SK-N-SH (cell line): ENCODE results near the gene CIC. TPM values are rescaled to one million over a fixed set of nuclear protein-coding genes. Genes with fewer than 3 reads are reported as not detected.

Experiments
- CTCF ChIA-PET: fragments of 300-600, 350-600 bp; formaldehyde crosslinking; extraction: SDS; loops from one replicate; lab custom pipeline; 2021; lab: Yijun Ruan, JAX
- POLR2A ChIA-PET: fragments of 350-600 bp; sonication (Branson Sonifier 250); formaldehyde crosslinking; extraction: SDS; loops from one replicate; lab custom pipeline; 2020; ENCODE audit warnings: antibody characterized with exemption, inconsistent platforms; lab: Yijun Ruan, JAX
- DNase-seq: peaks from one replicate; pipeline ENCODE4 v3.0.0; 2012
- H2AFZ ChIP-seq: fragments of 200-600 bp; sonication (generic); 2 replicates; pipeline ENCODE4 v1.8.1; 2016; ENCODE audit warnings: antibody characterized with exemption, mild to moderate bottlenecking, low read depth
- H3F3A ChIP-seq: fragments of 200-600 bp; sonication (generic); replicated peaks from 2 replicates; pipeline ENCODE3; 2016; ENCODE audit warnings: antibody characterized with exemption, mild to moderate bottlenecking; ENCODE audit not compliant: insufficient read depth
- H3K27ac ChIP-seq, 2 experiments: fragments of 200-500 bp in 1 of 2; fragments of 200-600 bp in 1 of 2; sonication (Bioruptor generic) in 1 of 2; sonication (generic), shearing (Covaris generic) in 1 of 2; 2 replicates each; pipeline versions ENCODE4 v1.5.1 to v1.6.1; 2014 to 2016; ENCODE audit warnings: low read depth in 2 of 2, inconsistent platforms in 1 of 2, low read length in 1 of 2, mild to moderate bottlenecking in 1 of 2, mixed read lengths in 1 of 2
- H3K27me3 ChIP-seq: fragments of 200-600 bp; sonication (generic), shearing (Covaris generic); 2 replicates; pipeline ENCODE4 v1.6.1; 2016; ENCODE audit warnings: mixed run types; ENCODE audit not compliant: insufficient read depth
- H3K36me3 ChIP-seq, 2 experiments: fragments of 200-500 bp in 1 of 2; fragments of 200-600 bp in 1 of 2; sonication (Bioruptor generic) in 1 of 2; sonication (generic) in 1 of 2; replicated peaks in 1 of 2; 2 replicates each; pipeline versions ENCODE3 to v1.5.1; 2014 to 2016; ENCODE audit warnings: low read length in 1 of 2, mild to moderate bottlenecking in 1 of 2; ENCODE audit not compliant: insufficient read depth in 2 of 2, control insufficient read depth in 1 of 2
- H3K4me1 ChIP-seq, 2 experiments: fragments of 200-500 bp in 1 of 2; fragments of 200-600 bp in 1 of 2; sonication (Bioruptor generic) in 1 of 2; sonication (generic), shearing (Covaris generic) in 1 of 2; 2 replicates each; pipeline versions ENCODE4 v1.5.1 to v1.6.1; 2014 to 2016; ENCODE audit warnings: low read depth in 1 of 2, low read length in 1 of 2, mixed run types in 1 of 2; ENCODE audit not compliant: insufficient read depth in 2 of 2, control insufficient read depth in 1 of 2
- H3K4me2 ChIP-seq: fragments of 200-600 bp; sonication (generic), shearing (Covaris generic); 2 replicates; pipeline ENCODE4 v1.6.1; 2017; ENCODE audit warnings: mixed run types
- H3K4me3 ChIP-seq, 2 experiments: fragments of 200-500 bp in 1 of 2; fragments of 200-600 bp in 1 of 2; sonication (Bioruptor generic) in 1 of 2; sonication (generic), shearing (Covaris generic) in 1 of 2; 2 replicates each; pipeline versions ENCODE4 v1.5.1 to v1.8.1; 2014 to 2016; ENCODE audit warnings: low read depth in 2 of 2, inconsistent platforms in 1 of 2, low read length in 1 of 2, mild to moderate bottlenecking in 1 of 2, mixed read lengths in 1 of 2, moderate library complexity in 1 of 2
- H3K79me2 ChIP-seq: fragments of 200-600 bp; sonication (generic); 2 replicates; pipeline ENCODE4 v1.8.1; 2017; ENCODE audit warnings: mild to moderate bottlenecking; ENCODE audit not compliant: insufficient read depth
- H3K9ac ChIP-seq: fragments of 200-600 bp; sonication (generic); 2 replicates; pipeline ENCODE4 v1.6.1; 2017; ENCODE audit warnings: mixed run types
- H3K9me2 ChIP-seq: fragments of 200-600 bp; sonication (generic); 2 replicates; pipeline ENCODE4 v1.6.1; 2017; ENCODE audit warnings: mixed run types
- H3K9me3 ChIP-seq: fragments of 200-600 bp; sonication (generic); 2 replicates; pipeline ENCODE4 v1.6.1; 2017; ENCODE audit warnings: mixed run types, mild to moderate bottlenecking, moderate library complexity
- H4K20me1 ChIP-seq: fragments of 200-600 bp; sonication (generic); 2 replicates; pipeline ENCODE4 v1.6.1; 2017; ENCODE audit warnings: mild to moderate bottlenecking, mixed run types; ENCODE audit not compliant: insufficient read depth
- FOXJ3 ChIP-seq: sonication (generic); formaldehyde crosslinking; IDR thresholded peaks from 2 replicates; pipeline ENCODE4 v1.5.1; 2020; ENCODE audit warnings: mild to moderate bottlenecking, missing genetic modification reagents
- IRF3 ChIP-seq: fragments of 150-350 bp; IDR thresholded peaks from 2 replicates; pipeline ENCODE4 v1.6.1; 2016; ENCODE audit warnings: mild to moderate bottlenecking, low read depth, low read length
- JUND ChIP-seq: IDR thresholded peaks from 2 replicates; pipeline ENCODE4 v1.4.0; 2012
- MEF2A ChIP-seq: IDR thresholded peaks from 2 replicates; pipeline ENCODE4 v1.4.0; 2012; ENCODE audit warnings: low read depth, borderline replicate concordance
- MXI1 ChIP-seq: IDR thresholded peaks from 2 replicates; pipeline ENCODE4 v1.6.1; 2012; ENCODE audit warnings: mild to moderate bottlenecking, low read depth, low read length, improper control_type of control experiment
- NFIC ChIP-seq: IDR thresholded peaks from 2 replicates; pipeline ENCODE4 v1.4.0; 2012; ENCODE audit warnings: borderline replicate concordance
- RAD21 ChIP-seq: IDR thresholded peaks from 2 replicates; pipeline ENCODE4 v1.6.1; 2012; ENCODE audit warnings: mild to moderate bottlenecking, low read length
- RCOR1 ChIP-seq: fragments of 150-350 bp; IDR thresholded peaks from 2 replicates; pipeline ENCODE4 v1.6.1; 2017; ENCODE audit warnings: antibody characterized with exemption, low read length
- RXRA ChIP-seq: IDR thresholded peaks from 2 replicates; pipeline ENCODE4 v1.4.0; 2012; ENCODE audit warnings: low read depth, mild to moderate bottlenecking, borderline replicate concordance
- SMC3 ChIP-seq: IDR thresholded peaks from 2 replicates; pipeline ENCODE4 v1.6.1; 2012; ENCODE audit warnings: low read depth, low read length, improper control_type of control experiment
- TCF12 ChIP-seq: IDR thresholded peaks from 2 replicates; pipeline ENCODE4 v1.4.0; 2012
- TEAD4 ChIP-seq: IDR thresholded peaks from 2 replicates; pipeline ENCODE4 v1.4.0; 2012; ENCODE audit warnings: mild to moderate bottlenecking, borderline replicate concordance; ENCODE audit not compliant: insufficient read depth
- ZBTB33 ChIP-seq: IDR thresholded peaks from 2 replicates; pipeline ENCODE4 v1.4.0; 2012; ENCODE audit warnings: low read depth, borderline replicate concordance
- WGBS: methylation state at CpG from one replicate; pipeline ENCODE4 v1.1.6; 2017; ENCODE audit warnings: low lambda C conversion rate; 5-methylcytosine and 5-hydroxymethylcytosine counted together
- polyA plus RNA-seq, 3 experiments: library from polyadenylated mRNA; depleted of rRNA; stranded (reverse); fragments of >200 nt; gene quantifications; 2 replicates each; pipeline ENCODE4 v1.2.3, GENCODE V29; 2012
- TF ChIP-seq, protein P1 (sequence below): IDR thresholded peaks from 2 replicates; pipeline ENCODE4 v1.4.0; 2012; ENCODE audit warnings: low read depth
- TF ChIP-seq, protein P2 (sequence below): IDR thresholded peaks from 2 replicates; pipeline ENCODE4; 2012

Gene CIC
- polyA plus RNA-seq, 1 of the 3 experiments (the other 2 are of a cell fraction): 16.9 TPM

GRCh38 chr19:42292963-42293362, 23.9 kb downstream of the CIC start (continued):
- no peak for TF ChIP-seq IRF3
- no peak for TF ChIP-seq TCF12
- no peak for TF ChIP-seq JUND

DNA sequence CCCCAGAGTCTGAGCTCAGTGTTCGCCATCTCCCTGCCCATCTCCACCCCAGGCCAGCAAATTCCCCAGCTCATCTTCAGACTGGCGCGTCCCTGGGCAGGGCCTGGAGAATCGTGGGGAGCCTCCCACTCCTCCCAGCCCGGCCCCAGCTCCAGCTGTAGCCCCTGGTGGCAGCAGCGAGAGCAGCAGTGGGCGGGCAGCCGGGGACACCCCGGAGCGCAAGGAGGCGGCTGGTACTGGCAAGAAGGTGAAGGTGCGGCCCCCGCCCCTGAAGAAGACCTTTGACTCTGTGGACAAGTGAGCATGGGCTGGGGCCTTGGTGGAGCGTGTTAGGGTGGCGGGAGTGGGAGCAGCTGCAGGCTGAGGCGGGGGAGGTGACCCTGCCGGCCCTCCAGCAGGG, 24.5 kb downstream of the CIC start:
- Histone ChIP-seq H3K9ac (no peak overlapping the region), H3F3A (peaks cover 27% of the 10 kb centered on the region), H3K9me2 (no peaks in the 10 kb centered on the region), H3K9me3 (no peaks in the 10 kb centered on the region), H3K27me3 (no peaks in the 10 kb centered on the region), H3K79me2 (0 out of 2 replicates have a peak, but pooled peaks cover 3% of the 10 kb centered on the region), H3K27ac (no peak overlapping the region), H3K4me2 (no peak overlapping the region), H2AFZ (no peak overlapping the region), H3K4me1 (no peaks in the 10 kb centered on the region; a peak in 1 of 4 replicates), H4K20me1 (0 out of 2 replicates have a peak, but pooled peaks cover 5% of the 10 kb centered on the region), H3K4me3 (no peak overlapping the region), H3K36me3 (peaks cover 30 to 71% of the 10 kb centered on the region in 2 experiments)
- TF ChIP-seq MXI1 (no peak), TEAD4 (no peak), MEF2A (no peak)
- TF ChIP-seq, protein P1, sequence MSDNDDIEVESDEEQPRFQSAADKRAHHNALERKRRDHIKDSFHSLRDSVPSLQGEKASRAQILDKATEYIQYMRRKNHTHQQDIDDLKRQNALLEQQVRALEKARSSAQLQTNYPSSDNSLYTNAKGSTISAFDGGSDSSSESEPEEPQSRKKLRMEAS: no peak
- ChIA-PET POLR2A (interaction anchor here (1.3 kb wide), 1 partner anchor 9 kb away, joined by 4 read pairs; the partner anchor contains the start of gene PAFAH1B3), CTCF (interaction anchor here (5.9 to 9.5 kb wide), 2 partner anchors 15 to 47 kb away, joined by 51 to 60 read pairs; no protein-coding TSS in a partner anchor)
- no peak for DNase-seq
- WGBS: 90% methylated on average over 12 of the region's 17 CpGs

GRCh38 chr19:42293948-42294347, 24.9 kb downstream of the CIC start:
- Histone ChIP-seq H3K9me3 (no peaks in the 10 kb centered on the region), H3F3A (peaks cover 27% of the 10 kb centered on the region), H3K9ac (no peak overlapping the region), H3K4me1 (no peaks in the 10 kb centered on the region; a peak in 1 of 4 replicates), H2AFZ (no peak overlapping the region), H3K36me3 (peaks cover 27 to 66% of the 10 kb centered on the region in 2 experiments), H3K9me2 (no peaks in the 10 kb centered on the region), H3K27ac (no peak overlapping the region), H4K20me1 (0 out of 2 replicates have a peak, but pooled peaks cover 5% of the 10 kb centered on the region), H3K27me3 (no peaks in the 10 kb centered on the region), H3K4me3 (no peak overlapping the region), H3K4me2 (no peak overlapping the region), H3K79me2 (0 out of 2 replicates have a peak, but pooled peaks cover 3% of the 10 kb centered on the region)
- no peak for TF ChIP-seq ZBTB33
- TF ChIP-seq RCOR1: no peak
- no peak for TF ChIP-seq MEF2A
- no peak for TF ChIP-seq JUND
- TF ChIP-seq RAD21: no peak
- TF ChIP-seq TEAD4: no peak
- no peak for TF ChIP-seq FOXJ3 (CRISPR knock-in tag)
- TF ChIP-seq SMC3: no peak
- no peak for TF ChIP-seq NFIC
- TF ChIP-seq, protein P2, sequence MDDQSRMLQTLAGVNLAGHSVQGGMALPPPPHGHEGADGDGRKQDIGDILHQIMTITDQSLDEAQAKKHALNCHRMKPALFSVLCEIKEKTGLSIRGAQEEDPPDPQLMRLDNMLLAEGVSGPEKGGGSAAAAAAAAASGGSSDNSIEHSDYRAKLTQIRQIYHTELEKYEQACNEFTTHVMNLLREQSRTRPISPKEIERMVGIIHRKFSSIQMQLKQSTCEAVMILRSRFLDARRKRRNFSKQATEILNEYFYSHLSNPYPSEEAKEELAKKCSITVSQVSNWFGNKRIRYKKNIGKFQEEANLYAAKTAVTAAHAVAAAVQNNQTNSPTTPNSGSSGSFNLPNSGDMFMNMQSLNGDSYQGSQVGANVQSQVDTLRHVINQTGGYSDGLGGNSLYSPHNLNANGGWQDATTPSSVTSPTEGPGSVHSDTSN: no peak
- TF ChIP-seq RXRA: no peak
- POLR2A ChIA-PET: interaction anchor here (1.3 kb wide), 1 partner anchor 9 kb away, joined by 4 read pairs; the partner anchor contains the start of gene PAFAH1B3
- 97% methylated on average over 7 of the region's 15 CpGs for WGBS
- CTCF ChIA-PET: interaction anchor here (2.1 to 9.5 kb wide), 3 partner anchors 9 to 48 kb away, joined by 9 to 60 read pairs (median 51); no protein-coding TSS in a partner anchor
- no peak for DNase-seq
